GM18511 (cell line): ENCODE results near the gene CHPF2.

Experiments used
- ATAC-seq: cut with Tn5 transposase; IDR thresholded peaks from one replicate; pipeline ENCODE4 v1.9.1; 2021; ENCODE audit warnings: mild to moderate bottlenecking, moderate library complexity; ENCODE audit not compliant: unreplicated experiment

CHPF2 gene, protein sequence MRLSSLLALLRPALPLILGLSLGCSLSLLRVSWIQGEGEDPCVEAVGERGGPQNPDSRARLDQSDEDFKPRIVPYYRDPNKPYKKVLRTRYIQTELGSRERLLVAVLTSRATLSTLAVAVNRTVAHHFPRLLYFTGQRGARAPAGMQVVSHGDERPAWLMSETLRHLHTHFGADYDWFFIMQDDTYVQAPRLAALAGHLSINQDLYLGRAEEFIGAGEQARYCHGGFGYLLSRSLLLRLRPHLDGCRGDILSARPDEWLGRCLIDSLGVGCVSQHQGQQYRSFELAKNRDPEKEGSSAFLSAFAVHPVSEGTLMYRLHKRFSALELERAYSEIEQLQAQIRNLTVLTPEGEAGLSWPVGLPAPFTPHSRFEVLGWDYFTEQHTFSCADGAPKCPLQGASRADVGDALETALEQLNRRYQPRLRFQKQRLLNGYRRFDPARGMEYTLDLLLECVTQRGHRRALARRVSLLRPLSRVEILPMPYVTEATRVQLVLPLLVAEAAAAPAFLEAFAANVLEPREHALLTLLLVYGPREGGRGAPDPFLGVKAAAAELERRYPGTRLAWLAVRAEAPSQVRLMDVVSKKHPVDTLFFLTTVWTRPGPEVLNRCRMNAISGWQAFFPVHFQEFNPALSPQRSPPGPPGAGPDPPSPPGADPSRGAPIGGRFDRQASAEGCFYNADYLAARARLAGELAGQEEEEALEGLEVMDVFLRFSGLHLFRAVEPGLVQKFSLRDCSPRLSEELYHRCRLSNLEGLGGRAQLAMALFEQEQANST

DNA sequence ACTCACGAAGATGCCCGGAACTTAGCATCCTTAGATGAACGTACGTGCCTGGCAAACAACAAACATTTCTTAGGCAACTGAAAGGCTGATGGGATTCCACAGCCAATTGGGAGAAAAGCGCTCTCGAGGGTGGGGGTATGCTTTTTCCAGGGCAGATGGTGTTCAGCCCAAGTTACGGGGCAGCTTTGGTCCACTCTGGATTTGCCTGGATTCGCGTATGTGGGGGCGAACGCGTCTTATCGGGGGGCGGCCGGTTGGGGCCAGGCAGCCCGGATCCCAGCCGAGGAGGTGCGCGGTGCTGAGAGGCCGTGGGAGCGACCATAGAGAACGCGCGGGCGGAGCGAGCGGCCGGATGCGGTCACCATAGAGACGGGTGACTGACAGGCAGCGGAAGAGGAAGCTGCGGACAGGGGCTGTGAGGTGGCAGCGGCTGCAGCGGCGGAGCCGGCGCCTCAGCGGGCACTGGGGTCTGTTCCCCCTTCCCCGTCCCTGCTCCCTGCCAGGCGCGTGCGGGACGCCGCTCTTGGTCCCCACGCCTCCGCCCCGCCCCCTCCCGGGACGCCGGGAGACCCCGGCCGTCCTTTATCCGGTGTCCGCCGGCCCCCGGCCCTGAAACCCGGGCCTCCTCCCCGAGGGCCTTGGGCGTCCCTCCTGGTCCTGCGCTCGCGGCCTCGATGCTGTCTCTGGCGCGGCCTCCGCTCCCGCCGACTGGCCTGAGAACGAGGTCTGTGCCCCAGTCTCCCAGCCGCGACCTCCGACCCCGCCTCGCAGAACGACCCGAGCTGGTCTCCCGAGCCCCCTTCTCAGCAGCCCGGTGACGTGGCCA, at the start of gene CHPF2:
CHPF2 (plus strand) TSS at position 393 of the 826 bp plus-strand sequence. CDS start 1,529 bp downstream, outside the sequence.
- peak; percentile 96 for ATAC-seq

DNA sequence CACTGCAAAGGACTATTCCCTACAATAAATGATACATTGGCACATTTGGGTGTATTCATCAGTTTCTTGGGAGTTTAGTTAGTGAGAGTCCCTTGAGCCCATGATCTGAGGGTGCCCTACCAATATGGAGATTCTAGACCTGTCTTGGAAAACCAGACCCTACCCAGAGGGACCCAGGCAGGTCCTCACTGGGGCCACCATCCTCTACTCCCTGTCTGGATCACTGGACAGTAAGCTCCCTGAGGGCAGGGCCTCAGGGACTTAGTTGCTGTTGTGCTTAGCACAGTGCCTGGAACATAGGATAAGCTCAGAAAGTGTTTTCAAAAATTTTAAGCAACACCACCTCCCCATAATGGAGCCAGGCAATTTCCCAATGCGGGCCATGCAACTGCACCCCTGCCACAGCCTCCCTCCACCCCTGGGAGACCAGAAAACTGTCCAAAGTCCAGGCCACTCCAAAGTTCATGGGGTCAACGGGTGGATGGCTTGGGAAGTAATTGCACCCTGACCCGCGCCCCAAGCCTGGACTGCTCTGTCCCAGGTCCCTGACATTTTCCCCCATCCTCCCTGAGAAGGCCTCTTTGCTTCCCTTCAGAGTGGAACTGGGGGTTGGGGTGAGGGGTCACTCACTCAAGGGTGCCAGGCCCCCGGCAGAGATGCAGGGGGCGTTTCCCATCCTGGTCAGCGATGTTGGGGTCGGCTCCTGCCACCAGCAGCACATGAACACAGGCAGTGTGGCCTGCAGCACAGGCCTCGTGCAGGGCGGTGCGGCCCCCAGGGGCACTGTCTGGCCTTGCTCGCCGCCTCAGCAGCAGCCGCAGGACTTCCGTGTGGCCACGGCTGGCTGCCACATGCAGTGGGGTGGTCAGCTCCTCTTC, 46.3 kb upstream of the CHPF2 start:
- ATAC-seq, result no peak

DNA sequence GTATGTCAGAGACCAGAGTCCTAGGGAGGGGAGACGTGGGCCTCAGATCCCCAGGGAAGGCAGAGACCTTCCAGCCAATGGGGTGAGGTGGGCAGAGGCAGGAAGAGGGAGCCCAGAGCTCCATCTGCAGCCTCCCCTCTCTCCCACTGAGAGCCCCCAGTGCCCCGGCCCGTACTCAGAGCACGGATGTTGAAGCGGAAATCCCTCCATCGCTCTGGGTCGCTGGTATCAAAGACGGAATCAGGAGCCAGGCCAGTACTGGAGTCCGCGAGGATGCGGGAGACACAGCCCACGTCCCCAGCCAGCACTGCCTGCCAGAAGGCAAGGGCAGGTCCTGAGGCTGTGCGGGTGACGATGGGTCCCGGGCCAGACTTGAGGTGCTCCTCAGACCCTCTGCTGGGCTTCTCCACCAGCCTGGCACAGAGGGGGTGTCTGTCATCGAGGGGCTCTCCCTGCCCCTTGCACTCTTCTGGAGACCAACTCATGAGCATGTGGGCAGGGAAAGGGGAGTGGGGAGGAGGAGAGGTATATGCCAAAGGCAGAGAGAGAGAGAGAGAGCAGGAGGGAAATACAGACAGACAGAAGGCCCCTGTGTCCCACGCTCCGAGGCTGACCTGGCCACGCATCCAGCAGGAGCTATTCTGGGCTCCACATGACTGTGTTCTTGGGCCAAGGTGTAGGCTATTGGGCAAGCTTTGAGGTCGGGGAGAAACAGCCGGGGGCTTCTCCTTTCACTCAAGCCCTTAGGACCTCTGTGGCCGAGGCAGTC, 45.5 kb upstream of the CHPF2 start, which contains the start of gene ASB10:
ASB10 (minus strand) TSS at position 611 of the 769 bp plus-strand sequence; CDS start at position 491, 120 bp downstream.
- ATAC-seq, result no peak

DNA sequence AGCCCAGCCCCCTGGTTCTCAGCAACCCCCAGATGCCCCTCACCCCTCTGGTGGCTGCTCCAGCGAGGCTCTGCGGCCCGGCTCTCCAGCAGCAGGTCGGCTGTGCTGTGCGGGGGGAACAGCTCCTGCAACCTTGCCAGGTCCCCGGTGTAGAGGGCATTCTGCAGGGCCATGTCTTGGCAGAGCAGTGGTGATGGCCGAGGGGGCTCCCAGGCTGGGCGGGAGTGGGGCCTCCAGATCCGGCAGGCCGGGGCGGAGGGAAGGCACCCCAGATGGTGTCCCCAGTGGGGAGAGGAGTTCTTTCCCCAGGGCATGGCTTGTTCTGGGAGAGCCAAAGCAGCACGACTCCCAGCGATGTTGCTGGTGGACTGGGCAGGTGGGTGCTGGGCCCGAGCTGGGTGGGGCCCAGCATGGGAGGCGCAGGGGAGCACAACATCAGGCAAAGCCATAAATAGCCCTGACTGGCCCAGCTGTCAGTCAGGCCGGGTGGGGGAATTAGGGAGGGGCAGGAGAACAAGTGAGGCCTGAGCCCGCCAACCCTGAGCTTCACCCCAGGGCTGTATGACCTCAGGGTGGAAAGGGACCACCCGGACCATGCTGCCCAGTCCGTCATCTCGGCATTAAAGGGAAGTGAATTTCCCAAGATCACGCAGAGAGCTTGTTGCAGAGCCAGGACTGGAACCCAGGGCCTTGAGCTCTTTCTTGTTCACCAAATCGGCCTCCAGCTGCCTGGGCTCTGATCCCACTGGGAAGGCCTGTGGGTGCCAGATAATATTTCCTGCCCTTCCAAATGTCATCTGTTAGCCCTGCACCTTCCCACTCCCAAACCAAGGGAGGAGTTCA, 44.7 kb upstream of the CHPF2 start:
- ATAC-seq, result no peak

DNA sequence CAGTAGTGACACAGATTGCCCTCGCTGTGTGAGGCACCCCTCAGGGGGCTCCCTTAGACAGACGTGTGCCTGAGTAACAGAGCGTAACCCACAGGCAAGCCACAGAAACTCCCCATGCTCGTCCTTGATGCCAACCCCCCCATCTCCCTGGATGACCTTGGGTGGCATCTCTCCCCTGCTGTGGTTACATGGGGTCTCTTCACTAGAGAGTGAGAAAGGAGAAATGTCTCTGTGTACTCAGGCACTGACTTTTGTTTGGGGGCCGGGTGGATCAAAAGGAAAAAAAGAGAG, 44.1 kb upstream of the CHPF2 start:
- ATAC-seq, result no peak

DNA sequence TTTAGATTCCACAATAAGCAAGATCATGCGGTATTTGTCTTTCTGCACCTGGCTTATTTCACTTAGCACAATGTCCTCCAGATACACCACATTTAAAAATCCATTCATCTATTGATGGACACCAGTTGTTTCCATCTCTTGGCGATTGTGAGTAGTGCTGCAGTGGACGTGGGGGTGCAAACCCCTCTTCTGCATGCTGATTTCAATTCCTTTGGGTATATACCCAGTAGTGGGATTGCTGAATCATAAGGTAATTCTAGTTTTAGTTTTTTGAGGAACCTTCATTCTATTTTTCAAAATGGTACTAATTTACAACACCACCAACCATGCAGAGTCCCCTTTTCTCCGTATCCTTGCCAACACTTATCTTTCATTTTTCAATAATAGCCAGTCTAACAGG, 43.2 kb upstream of the CHPF2 start:
- ATAC-seq, result no peak

DNA sequence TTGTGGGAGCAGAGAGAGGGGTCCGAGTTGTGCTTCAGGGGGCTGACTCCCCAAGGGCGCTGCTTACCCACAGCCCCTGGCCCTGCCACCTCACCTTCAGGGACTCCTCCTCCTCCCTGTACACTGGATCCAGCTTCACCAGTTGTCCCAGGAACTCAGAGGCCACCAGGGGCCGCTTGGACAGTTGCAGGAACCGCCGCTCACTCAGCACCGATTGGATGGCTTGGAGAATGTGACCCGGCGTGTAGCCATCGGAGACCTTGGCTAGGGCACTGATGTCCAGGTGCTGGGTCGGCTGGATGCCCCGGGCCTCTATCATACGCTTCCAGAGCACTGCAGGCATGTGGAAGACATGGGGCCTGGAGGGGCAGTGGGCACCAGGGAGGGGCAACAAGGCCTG, 40.7 kb upstream of the CHPF2 start:
- ATAC-seq, result no peak

DNA sequence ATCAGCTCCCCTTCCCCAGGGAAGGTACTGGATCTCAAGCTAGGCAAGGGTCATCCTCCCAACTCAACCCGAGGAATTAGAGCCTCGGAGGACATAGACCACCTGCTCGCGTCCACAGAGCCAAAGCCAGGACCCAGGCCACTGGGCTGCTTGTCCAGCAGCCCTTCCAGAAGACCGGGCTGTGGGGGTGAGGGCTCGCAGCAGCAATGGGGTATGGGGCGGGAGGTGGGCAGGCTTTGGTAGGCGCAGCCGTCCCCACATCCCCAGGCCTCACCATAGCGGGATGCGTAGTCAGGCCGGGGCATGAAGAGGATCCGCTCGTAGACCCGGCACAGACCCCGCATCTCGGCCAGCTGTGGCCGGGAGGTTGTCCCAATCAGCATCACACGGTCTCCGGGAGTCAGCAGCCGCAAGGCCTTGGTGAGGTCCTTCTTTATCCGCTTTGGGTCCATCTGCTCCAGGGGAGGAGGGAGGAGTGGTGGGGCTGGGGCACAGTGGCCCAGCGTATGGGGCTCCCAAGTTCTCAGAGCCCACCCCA, 40.2 kb upstream of the CHPF2 start:
- ATAC-seq, result no peak

DNA sequence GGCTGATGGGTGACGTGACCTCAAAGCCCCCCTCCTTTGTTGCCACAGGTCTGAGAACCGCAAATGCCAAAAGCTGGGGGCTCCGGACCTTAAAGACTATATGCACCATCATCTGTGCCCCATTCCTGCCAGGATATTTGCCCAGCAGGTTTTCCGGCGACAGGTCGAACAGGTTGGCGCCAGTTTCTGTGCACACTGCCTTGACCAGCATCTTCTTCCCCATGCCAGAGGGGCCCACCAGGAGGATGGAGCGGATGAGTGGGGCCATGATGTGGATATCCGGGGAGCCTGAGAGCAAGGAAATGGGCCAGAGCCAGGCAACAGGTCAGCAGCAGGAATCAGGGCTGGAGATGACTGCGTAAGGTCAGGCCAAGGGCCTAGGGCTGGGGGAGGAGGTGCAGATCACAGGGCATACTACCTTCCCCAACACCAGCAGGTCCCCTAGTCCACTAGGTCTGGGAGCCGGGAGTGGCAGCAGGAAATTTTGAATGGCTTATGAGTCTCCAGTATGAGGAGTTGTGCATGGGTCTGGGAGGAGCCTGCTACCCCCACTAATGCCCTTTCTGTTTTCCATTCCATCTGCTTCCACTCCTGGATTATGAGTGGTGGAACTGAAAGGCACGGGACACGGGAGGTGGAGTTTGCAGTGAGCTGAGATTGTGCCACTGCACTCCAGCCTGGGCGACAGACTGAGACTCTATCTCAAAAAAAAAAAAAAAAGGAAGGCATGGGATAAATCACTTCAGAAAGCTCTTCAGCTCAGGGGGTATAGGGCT, 38.9 kb upstream of the CHPF2 start:
- ATAC-seq, result no peak

DNA sequence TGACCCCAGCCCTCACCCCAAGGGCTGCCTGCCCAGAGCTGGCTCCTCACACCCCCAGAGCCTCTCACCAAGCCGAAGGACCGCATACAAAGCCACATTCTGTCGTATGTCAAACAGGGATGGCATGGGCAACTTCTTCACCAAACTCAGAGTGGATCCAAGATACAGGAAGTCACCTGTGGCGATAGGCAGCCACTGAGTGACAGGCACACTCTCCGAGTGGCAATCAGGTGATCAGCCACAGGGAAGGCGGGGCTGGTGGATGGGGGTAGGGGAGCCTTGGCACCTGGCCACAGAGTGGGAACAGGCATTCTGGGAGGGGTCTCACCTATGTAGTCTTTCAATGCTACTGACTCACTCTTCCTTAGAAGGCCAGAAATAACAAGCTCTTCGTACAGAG, 38.1 kb upstream of the CHPF2 start:
- ATAC-seq, result no peak

DNA sequence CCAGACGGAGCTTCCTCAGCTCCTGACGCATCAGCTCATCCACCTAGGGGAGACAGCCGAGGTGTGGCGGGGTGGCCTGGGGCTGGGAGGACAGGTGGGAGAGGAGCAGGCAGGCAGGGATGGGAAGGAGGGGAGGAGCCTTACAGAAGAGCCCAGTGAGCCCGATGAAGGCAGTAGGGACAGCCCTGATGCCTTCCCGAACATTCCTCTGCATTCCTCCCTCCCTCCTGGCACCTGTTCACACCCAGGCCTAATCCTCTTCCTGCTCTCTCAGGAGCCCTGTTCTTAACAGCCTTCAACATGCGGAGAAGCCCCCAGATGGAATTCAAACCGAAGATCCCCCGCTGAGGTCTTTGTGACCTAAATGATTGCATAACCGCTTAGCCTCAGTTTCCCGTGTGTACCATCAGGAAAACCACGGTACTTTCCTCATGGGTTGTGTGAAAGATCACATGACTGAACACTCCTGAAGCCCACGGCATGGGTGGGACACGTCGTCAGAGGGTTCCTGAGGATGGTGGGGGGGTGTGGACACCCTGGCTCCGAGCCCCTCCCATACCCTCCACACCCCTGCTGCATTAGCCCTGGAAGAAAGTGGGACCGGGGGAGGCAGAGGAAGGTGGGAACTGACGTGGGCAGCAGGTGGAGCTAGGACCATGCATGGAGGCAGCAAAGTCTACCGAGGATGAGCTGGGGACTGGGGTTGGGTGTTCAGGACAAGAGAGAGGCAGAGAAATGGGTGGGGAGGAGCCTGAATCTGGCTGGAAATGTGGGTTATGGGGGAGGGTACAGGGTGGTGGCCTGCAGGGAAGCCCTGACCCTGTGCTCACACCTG, 36.5 kb upstream of the CHPF2 start:
- ATAC-seq, result no peak

DNA sequence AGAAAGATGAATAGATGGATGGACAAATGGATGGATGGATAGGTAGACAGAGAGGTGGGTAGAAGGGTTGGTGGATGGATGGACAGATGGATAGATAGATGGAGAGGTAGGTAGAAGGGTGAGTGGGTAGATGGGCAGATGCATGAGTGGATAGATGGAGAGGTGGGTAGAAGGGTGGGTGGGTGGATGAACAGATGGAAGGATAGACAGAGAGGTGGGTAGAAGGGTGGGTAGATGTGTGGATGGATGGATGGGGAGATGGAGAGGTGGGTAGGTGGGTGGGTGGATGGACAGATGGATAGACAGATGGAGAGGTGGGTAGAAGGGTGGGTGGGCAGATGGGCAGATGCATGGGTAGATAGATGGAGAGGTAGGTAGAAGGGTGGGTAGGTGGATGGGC, 34.4 kb upstream of the CHPF2 start:
- no peak for ATAC-seq

DNA sequence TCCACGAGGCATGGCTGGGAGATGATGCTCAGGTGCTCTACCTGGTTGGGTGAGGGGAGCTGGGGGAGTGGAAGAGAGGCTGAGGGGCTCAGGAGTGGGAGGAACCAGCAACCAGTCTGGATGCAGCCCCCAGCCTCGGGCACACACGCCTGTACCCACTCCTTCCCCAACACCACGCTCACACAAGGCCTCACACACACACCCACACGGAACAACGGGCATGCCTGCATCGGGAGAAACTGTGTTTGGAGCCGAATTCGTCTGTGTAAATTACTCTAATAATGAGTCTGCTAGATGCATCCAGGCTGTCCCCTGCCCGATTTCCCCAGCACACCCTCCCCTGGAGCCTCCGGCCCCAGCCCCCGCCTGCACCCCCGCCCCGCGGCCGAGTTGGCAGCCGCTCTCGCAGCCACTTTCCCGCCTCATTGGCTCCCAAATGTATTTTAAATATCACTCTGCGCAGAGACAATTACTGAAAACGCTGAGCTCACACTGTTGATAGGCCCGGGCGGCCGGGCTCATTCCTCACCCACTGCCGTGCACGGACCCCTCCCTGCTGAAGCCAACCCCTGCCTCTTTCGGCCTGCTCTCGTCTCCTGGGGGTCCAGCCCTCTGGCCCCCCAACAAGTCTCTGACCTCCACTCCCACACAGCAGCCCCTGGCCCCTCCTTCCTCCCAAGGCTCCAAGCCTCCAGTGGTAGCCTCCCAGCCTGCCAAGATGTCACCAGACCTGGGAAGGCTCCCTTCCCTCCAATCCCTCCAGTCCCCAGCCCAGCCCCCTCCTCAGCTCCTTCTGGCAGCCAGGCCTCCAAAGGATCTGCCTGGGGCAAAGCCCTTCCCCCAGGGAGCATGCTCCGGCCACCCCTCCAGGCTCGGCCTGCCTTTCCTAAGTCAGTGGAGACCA, 33.1 kb upstream of the CHPF2 start:
- ATAC-seq, result no peak

DNA sequence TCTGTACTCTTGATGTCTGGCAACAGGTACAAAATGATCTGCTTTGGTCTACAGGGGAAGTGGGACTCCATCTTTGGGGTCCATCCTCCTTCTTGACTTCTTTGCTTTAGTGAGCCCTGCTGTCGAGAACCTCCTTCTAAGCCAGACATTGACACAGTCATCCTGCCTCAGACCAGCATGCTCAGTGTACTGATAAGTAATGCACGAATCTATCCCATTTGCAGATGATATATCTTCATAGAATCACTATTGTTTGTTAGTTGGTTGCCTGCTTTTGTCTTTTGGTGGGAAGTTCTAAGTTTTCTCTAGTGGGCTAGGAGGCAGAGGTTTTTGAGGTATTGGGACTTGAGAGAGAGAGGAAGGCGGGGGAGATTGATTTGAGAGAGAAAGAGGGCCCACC, 30.9 kb upstream of the CHPF2 start:
- no peak for ATAC-seq

DNA sequence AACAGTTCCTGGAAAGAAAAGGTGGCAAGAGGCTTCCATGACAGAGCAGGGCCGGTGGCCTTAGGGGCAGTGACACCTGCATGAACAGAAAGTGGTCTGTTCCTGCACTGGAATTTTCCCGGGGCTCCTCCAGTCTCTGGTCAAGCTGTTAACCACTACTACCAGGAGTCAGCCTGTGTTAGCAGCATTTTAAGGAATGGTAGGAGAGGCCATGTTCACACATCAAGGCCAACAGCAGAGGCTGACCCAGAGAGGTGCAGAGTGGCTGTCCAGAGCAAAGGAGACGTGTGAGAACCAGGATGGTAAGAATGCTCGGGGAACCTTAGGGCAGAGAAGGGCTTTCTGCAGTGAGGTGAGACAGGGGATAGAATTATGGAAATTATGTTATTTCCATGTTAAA, 30.5 kb upstream of the CHPF2 start:
- no peak for ATAC-seq

DNA sequence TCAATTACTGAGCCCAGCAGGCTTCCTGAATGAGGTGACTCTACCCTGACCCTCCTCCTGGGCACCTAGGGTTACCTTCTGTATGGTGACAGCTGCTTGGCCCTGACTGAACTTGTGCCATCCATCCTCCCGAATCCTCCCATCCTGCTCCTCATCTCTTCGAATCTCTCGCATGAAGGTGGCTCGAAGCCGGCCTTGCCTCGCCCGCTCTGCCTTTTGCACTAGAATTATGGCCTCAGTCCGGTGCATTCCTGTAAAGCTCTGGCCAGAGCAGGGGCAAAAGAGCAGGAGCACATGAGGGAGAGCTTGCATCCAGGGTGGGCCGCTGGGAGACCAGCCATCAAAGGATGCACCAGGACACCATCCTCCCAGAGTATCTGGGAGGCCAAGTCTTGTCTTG, 29.4 kb upstream of the CHPF2 start:
- ATAC-seq, result no peak
